DMS79 (cell line): ENCODE measurements around the gene ADGB.

Source experiments
- DNase-seq: peaks from one replicate; lab custom pipeline; 2025; lab: John Stamatoyannopoulos, UW

The ADGB gene

GRCh38 chr6:146861029-146861563, 262.3 kb downstream of the ADGB start:
- no peak for DNase-seq

GRCh38 chr6:146861716-146862115, 262.9 kb downstream of the ADGB start:
- no peak for DNase-seq

- DNase-seq: no peak
Measured at GRCh38 chr6:146862508-146862919, 263.7 kb downstream of the ADGB start.

GRCh38 chr6:146864300-146864699, 265.5 kb downstream of the ADGB start:
- DNase-seq: no peak

DNA sequence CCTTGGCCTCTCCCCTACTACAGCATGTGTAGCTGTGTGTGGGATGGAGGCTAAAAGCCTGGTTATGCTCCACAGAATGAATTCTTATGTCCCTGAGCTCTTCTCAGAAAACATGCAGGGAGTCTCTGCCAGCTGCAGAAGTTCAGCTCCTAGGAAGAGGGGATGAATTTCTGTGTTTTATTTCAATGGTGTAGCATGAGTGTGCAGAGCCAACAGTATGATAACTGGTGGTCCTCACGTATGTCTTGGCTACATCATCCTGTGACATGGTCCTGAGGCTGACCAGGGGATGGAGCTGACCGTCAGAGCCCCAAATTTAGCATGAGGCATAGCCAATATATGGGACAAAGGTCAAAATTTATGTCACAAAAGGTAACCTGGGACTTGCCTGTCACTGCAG, 266.1 kb downstream of the ADGB start:
- DNase-seq: no peak
